ENCODE results near the gene OR2T1.
A peak's percentile ranks its signal among the peaks of the same experiment; 100 is the strongest.
"Not testable (repeated sequence)": the region's sequence is repeated elsewhere in the genome, so short reads cannot be mapped to it uniquely, and the experiment has no call there.

Gene OR2T1

GRCh38 chr1:248402748-248403147 lies at the start of gene OR2T1:
Gene OR2T1, plus strand, starts transcription at chr1:248403048. Its CDS starts 3,100 bp downstream, at chr1:248406148.
- DNase-seq = no peak

- DNase-seq = no peak
Measured at GRCh38 chr1:248359415-248359814, 43.4 kb upstream of the OR2T1 start.

- no peak for DNase-seq
Measured at GRCh38 chr1:248361121-248361715, 41.6 kb upstream of the OR2T1 start, which contains the start of gene OR2T4. Gene OR2T4, plus strand, starts transcription at chr1:248361665. Its CDS starts 0 bp downstream, at chr1:248361665.

GRCh38 chr1:248366609-248367008 lies 36.2 kb upstream of the OR2T1 start:
- no peak for DNase-seq

- no peak for DNase-seq
Measured at GRCh38 chr1:248372394-248372793, 30.5 kb upstream of the OR2T1 start.

GRCh38 chr1:248373761-248374160 lies 29.1 kb upstream of the OR2T1 start:
- DNase-seq = no peak

- no peak for DNase-seq
Measured at GRCh38 chr1:248375446-248375845, 27.4 kb upstream of the OR2T1 start, which contains the start of gene OR2T6. Gene OR2T6, plus strand, starts transcription at chr1:248375746. Its CDS starts 11,863 bp downstream, at chr1:248387609.

GRCh38 chr1:248376916-248377315 lies 25.9 kb upstream of the OR2T1 start:
- no peak for DNase-seq

GRCh38 chr1:248380854-248381253 lies 22.0 kb upstream of the OR2T1 start:
- DNase-seq = no peak

- no peak for DNase-seq
Measured at GRCh38 chr1:248388426-248388825, 14.4 kb upstream of the OR2T1 start.

GRCh38 chr1:248393050-248393449 lies 9.8 kb upstream of the OR2T1 start:
- DNase-seq = no peak

GRCh38 chr1:248404024-248404423 lies 1.2 kb downstream of the OR2T1 start:
- peak in 1 of 2 experiments; percentile 7 for DNase-seq

GRCh38 chr1:248406721-248407692 lies 4.2 kb downstream of the OR2T1 start:
- no peak for DNase-seq

GRCh38 chr1:248416226-248416625 lies 13.4 kb downstream of the OR2T1 start:
- DNase-seq = no peak

GRCh38 chr1:248417854-248418253 lies 15.0 kb downstream of the OR2T1 start:
- DNase-seq = no peak

- no peak for DNase-seq
Measured at GRCh38 chr1:248421384-248421783, 18.5 kb downstream of the OR2T1 start.

- not testable (repeated sequence) for DNase-seq
Measured at GRCh38 chr1:248427526-248428191, 24.8 kb downstream of the OR2T1 start.

- not testable (repeated sequence) for DNase-seq
Measured at GRCh38 chr1:248428192-248428533, 25.3 kb downstream of the OR2T1 start.

- DNase-seq = not testable (repeated sequence)
Measured at GRCh38 chr1:248431683-248432082, 28.8 kb downstream of the OR2T1 start.

- DNase-seq = not testable (repeated sequence)
Measured at GRCh38 chr1:248432201-248432600, 29.4 kb downstream of the OR2T1 start.

GRCh38 chr1:248433811-248434415 lies 31.1 kb downstream of the OR2T1 start:
- DNase-seq = not testable (repeated sequence)

GRCh38 chr1:248434913-248435312 lies 32.1 kb downstream of the OR2T1 start:
- not testable (repeated sequence) for DNase-seq

GRCh38 chr1:248436303-248436702 lies 33.5 kb downstream of the OR2T1 start:
- not testable (repeated sequence) for DNase-seq

Data from NCI-H526 (cell line).